T-helper 2 cell (primary cell): ENCODE data around the gene PHF2.
"Not testable (repeated sequence)": the region's sequence is repeated elsewhere in the genome, so short reads cannot be mapped to it uniquely, and the experiment has no call there.

Experiments used
- DNase-seq, 5 experiments: peaks; one replicate each; pipeline versions ENCODE4 v3.0.0 to v3.0.0-alpha.2; 2012 to 2022

PHF2 gene

GRCh38 chr9:93653760-93654159 is 77.4 kb downstream of the PHF2 start:
- DNase-seq = peak in 2 of 5 experiments; percentile 0 to 3

GRCh38 chr9:93654351-93654961 is 78.1 kb downstream of the PHF2 start:
- peak in 2 of 5 experiments; percentile 2 to 6 for DNase-seq

- peak in 2 of 5 experiments; percentile 0 to 4 for DNase-seq
These were observed 79.4 kb downstream of the PHF2 start for GRCh38 chr9:93655621-93656425.

- peak in 2 of 5 experiments; percentile 1 to 7 for DNase-seq
These were observed 80.2 kb downstream of the PHF2 start for GRCh38 chr9:93656426-93657239.

GRCh38 chr9:93657331-93658111 is 81.1 kb downstream of the PHF2 start:
- peak in 2 of 5 experiments; percentile 1 to 5 for DNase-seq

- peak in 2 of 5 experiments; percentile 2 for DNase-seq
These were observed 82.0 kb downstream of the PHF2 start for GRCh38 chr9:93658184-93658925.

GRCh38 chr9:93659044-93659836 is 82.9 kb downstream of the PHF2 start:
- peak in 2 of 5 experiments; percentile 1 to 4 for DNase-seq

- DNase-seq = peak in 1 of 5 experiments; percentile 2
These were observed 83.4 kb downstream of the PHF2 start for GRCh38 chr9:93659837-93660177.

- DNase-seq = peak in 2 of 5 experiments; percentile 1 to 6
These were observed 84.1 kb downstream of the PHF2 start for GRCh38 chr9:93660352-93661046.

- no peak for DNase-seq
These were observed 85.2 kb downstream of the PHF2 start for GRCh38 chr9:93661591-93661990.

GRCh38 chr9:93662016-93662638 is 85.7 kb downstream of the PHF2 start:
- DNase-seq = no peak

- DNase-seq = peak in 1 of 5 experiments; percentile 4
These were observed 86.7 kb downstream of the PHF2 start for GRCh38 chr9:93662952-93663572.

- DNase-seq = peak in 1 of 5 experiments; percentile 8
These were observed 87.6 kb downstream of the PHF2 start for GRCh38 chr9:93663877-93664548.

GRCh38 chr9:93664549-93665120 is 88.3 kb downstream of the PHF2 start:
- DNase-seq = peak in 1 of 5 experiments; percentile 4

GRCh38 chr9:93665128-93665636 is 88.8 kb downstream of the PHF2 start:
- no peak for DNase-seq

- DNase-seq = peak in 1 of 5 experiments; percentile 2
These were observed 89.5 kb downstream of the PHF2 start for GRCh38 chr9:93665637-93666438.

GRCh38 chr9:93666439-93666784 is 90.0 kb downstream of the PHF2 start:
- DNase-seq = not testable (repeated sequence)
